ENCODE results near the gene PPP2R3C.
A peak's percentile ranks its signal among the peaks of the same experiment; 100 is the strongest.
"Not testable (repeated sequence)": the region's sequence is repeated elsewhere in the genome, so short reads cannot be mapped to it uniquely, and the experiment has no call there.

The PPP2R3C gene

DNA sequence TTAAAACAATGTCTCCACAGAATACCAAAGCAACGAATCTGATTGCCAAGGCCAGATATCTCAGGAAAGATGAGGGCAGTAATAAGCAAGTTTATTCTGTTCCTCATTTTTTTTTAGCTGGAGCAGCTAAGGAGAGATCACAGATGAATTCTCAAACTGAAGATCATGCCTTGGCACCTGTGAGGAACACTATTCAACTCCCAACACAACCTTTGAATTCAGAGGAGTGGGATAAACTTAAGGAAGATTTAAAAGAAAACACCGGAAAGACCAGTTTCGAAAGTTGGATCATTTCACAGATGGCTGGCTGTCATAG lies 1.6 kb upstream of the PPP2R3C start:
- DNase-seq, result no peak

GRCh38 chr14:35122696-35123387 lies 1.1 kb upstream of the PPP2R3C start:
- DNase-seq, result no peak

- no peak for DNase-seq
Measured at GRCh38 chr14:35121026-35121886, 534 bp downstream of the PPP2R3C start.

GRCh38 chr14:35117112-35117511 lies 4.7 kb downstream of the PPP2R3C start:
- DNase-seq, result no peak

DNA sequence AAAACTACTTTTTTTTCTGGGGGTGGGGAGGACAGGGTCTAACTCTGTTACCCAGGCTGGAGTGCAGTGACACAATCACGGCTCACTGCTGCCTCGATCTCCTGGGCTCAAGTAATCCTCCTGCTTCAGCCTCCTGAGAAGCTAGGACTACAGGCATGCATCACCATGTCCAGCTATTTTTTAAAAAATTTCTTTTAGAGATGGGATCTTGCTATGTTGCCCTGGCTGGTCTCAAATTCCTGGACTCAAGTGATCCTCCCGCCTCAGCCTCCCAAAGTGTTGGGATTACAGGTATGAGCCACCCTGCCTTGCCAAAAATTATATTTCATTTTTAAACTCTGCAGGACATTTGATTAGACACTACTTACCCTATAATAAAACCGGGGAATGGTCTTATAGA lies 5.5 kb downstream of the PPP2R3C start:
- DNase-seq, result no peak

DNA sequence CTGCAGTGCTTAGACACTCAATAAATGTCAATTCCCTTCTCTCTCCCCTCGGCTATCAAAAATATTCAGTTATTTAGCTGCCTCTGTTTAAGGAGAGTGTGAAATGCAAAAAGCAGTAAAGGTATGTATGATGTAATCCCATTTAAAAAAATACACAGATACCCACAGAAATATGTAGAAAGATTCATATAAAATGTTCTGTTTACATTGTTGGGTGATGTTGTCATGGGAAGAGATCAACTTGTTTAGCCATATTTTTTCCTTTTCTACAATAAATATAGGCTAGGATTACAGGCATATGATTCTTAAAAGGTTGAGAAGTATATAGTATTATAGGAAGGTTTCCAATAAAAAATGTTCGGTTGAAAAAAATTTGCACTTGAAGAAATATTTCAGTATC lies 7.8 kb downstream of the PPP2R3C start:
- no peak for DNase-seq

- DNase-seq, result no peak
Measured at GRCh38 chr14:35113308-35113950, 8.4 kb downstream of the PPP2R3C start.

DNA sequence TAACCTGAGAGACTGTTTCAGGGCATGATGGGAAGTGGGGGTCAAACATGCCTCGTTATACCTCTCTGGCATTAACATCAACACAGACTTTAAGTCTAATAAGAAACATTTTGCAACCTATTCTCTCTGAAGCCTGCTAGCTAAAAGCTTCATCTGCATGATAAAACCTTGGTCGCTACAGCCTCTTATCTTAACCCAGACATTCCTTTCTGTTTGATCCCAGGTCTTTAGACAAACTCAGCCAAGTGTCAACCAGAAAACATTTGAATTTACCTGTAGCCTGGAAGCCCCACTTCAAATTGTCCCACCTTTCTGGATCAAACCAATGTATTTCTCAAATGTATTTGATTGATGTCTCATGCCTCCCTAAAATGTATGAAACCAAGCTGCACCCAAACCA lies 9.1 kb downstream of the PPP2R3C start:
- no peak for DNase-seq

DNA sequence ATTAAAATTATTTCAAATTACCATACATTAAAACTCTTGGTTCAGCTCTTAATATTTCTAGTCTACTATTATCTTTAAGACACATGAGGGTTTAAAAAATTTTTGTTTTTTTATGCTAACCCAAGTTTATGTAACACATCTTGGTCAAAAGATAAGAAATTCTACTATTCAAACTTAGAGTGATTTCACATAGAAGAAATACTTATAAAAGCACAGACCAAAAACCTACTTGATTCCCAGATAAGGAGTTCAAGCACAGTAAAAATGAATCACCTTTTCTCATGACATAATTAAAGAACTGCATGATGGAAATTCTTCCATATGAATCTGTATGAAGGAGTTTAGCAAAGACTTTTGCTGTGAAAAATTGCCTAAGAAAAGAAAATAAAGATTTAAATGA lies 13.9 kb downstream of the PPP2R3C start:
- DNase-seq, result no peak

GRCh38 chr14:35094645-35095044 lies 27.1 kb downstream of the PPP2R3C start:
- not testable (repeated sequence) for DNase-seq

GRCh38 chr14:35088514-35088913 lies 33.3 kb downstream of the PPP2R3C start:
- no peak for DNase-seq

- no peak for DNase-seq
Measured at GRCh38 chr14:35085441-35085840, 36.3 kb downstream of the PPP2R3C start.

- DNase-seq, result no peak
Measured at GRCh38 chr14:35083530-35084150, 38.1 kb downstream of the PPP2R3C start.

DNA sequence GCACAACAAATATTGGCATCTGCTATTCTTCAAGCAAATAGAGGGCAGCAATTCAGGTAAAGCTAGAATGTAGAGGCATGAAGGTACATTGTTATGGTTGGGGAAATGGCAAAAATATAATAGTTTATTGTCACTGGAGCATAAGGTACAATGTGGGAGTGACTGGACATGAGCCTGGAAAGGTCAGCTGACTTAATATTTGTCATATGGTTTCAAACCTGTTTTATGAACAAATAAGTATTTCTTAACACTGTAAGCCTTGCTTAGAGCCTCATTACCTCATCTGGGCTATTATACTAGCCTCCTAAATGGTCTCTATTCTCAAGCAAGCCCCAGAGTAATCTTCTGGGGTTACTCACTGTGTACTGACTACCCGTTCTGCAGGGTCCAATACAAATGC lies 42.0 kb downstream of the PPP2R3C start:
- DNase-seq, result no peak

DNA sequence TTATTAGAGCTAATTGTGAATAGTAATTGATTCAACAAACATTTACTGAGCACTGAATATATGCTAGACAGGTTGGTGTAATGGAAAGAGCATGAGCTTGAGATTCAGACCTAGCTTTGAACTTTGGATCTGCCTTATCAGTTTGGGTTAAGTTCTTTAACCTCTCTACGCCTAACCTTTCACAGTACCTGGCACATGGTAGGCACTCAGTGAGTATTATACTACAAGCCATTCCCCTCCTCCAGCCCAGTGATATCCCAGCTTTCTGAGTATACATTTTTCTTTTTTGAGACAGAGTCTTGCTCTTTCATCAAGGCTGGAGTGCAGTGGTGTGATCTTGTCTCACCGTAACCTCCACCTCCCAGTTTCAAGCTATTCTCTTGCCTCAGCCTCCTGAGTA lies 43.7 kb downstream of the PPP2R3C start:
- DNase-seq, result no peak

- no peak for DNase-seq
Measured at GRCh38 chr14:35073486-35073885, 48.3 kb downstream of the PPP2R3C start.

GRCh38 chr14:35072226-35072625 lies 49.6 kb downstream of the PPP2R3C start:
- peak; percentile 2 for DNase-seq

- DNase-seq, result no peak
Measured at GRCh38 chr14:35068238-35069012, 53.4 kb downstream of the PPP2R3C start.

DNA sequence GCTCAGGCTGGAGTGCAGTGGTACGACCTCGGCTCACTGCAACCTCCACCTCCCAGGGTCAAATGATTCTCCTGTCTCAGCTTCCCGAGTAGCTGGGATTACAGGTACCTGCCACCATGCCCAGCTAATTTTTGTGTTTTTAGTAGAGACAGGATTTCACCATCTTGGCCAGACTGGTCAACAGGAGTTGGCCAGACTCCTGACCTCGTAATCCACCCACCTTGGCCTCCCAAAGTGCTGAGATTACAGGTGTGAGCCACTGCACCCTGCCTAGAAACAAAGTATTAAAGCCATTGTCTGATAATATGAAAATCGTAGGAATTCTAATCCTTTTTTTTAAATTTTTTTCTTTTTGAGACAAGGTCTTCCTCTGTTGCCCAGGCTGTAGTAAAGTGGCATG lies 56.1 kb downstream of the PPP2R3C start:
- not testable (repeated sequence) for DNase-seq

GRCh38 chr14:35061113-35061791 lies 60.5 kb downstream of the PPP2R3C start:
- DNase-seq, result not testable (repeated sequence)

- DNase-seq, result no peak
Measured at GRCh38 chr14:35052637-35053036, 69.2 kb downstream of the PPP2R3C start.

DNA sequence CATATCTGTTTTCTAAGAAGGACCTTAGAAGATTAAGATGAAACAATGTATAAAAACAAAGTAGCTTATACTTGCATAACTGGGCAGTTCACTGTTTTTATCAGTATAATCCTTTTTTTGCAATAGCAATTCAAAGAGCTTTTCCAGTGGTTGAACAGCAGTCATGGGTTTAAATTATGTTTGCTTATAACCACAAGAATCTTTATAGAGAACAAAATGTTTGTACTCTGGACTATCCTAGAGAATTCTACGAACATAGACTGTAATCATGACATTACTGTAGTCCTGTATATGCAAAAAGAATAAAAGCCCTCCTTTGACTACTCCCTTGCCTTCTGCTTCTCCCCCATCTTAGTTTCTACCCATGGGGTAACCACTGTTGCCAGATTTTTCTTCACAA lies 70.0 kb downstream of the PPP2R3C start:
- DNase-seq, result no peak
